Activated effector memory CD4-positive, alpha-beta T cell treated with anti-CD3 and anti-CD28 coated beads, Interleukin-2, amount 50 U/mL, for 16 hours (primary cell): Measurements from ENCODE around the gene COIL.

Experiments used
- DNase-seq: peaks from one replicate; pipeline ENCODE4 v3.0.0-alpha.2; 2020

The COIL gene

DNA sequence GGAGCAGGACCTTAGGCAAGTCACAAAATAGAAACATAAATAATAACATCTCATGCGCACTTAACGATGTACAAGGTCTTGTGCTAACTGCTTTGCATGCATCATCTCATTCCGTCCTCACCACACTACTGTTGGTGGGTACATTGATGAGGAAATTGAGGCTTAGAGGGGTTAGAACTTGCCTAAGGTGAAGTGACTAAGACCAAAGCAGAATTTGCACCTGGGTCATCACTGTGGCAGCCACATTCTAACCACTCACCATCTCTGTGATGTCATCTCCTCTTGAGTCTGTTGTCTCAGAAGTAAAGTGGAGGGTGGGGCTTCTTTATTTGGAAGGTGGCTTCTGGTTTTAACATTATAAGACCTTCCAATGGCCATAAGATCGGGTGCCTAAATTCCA is 26.6 kb downstream of the COIL start:
- DNase-seq: no peak

- no peak for DNase-seq
Observed at GRCh38 chr17:56933868-56934267, 27.0 kb downstream of the COIL start.

GRCh38 chr17:56933151-56933745 is 27.6 kb downstream of the COIL start:
- DNase-seq: no peak

GRCh38 chr17:56930739-56931337 is 30.0 kb downstream of the COIL start:
- DNase-seq: no peak

DNA sequence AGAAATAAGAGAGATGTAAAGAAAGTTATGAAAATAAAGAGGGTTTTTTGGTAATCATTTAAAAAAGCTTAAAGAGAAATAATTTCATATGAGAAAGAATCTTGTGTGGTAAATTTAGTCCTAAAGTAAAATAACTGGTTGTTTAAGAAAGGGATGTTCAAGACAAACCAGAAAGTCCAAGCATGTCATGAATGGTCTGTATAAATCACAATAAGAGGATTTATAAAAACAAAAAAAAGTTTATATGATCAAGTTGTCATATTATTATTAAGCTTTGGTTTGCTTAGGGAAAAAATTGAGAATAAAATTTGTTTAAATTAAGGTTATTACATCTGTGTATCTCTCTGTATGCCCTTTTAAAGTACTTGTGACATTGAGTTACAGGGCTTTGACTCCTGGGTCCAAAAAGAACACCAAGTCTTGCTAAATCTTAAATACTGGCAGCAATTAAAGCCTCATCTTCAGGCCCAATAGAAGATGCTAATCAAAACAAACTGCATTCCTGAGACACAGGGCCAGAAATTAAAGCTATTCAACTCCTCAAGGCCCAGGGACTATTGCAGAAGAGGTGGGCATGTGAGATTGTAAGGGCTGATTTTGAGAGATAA is 31.4 kb downstream of the COIL start:
- no peak for DNase-seq

DNA sequence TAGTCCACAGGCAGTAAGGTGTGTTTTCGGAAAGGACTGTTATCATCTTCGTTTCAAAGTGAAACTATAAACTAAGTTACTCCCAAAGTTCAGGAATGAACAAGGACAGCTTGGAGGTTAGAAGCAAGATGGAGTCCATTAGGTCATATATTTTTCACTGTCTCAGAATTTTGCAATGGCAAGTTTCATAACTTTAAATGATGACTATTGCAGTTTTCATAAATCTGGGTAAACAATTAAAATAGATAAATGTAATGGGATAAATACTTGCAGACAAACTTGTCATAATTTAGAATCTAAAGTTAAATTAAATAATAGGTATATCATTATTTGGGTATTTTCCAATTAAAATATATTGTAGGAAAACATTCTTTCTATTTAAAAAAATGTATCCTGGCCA is 32.3 kb downstream of the COIL start:
- no peak for DNase-seq

DNA sequence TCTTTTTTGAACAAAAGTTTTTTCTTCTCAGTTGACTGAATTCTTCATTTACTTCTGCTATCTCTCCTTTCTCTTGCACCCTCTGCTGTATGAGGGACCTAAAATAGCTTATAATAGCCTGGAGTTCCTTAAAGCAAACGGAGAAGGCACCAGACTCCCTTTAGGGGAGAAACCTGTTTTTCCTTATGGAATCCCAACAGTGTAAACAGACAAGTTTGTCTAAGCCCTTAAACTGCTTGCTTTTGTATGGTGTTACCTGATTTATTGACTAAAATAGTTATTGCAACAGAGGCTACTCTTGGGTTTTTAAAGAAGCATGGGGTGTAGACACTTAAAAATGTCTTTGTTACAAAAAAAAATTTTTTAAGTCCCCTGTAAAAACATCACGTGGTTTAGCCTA is 34.1 kb downstream of the COIL start:
- DNase-seq: no peak

GRCh38 chr17:56926270-56926669 is 34.6 kb downstream of the COIL start:
- DNase-seq: no peak

DNA sequence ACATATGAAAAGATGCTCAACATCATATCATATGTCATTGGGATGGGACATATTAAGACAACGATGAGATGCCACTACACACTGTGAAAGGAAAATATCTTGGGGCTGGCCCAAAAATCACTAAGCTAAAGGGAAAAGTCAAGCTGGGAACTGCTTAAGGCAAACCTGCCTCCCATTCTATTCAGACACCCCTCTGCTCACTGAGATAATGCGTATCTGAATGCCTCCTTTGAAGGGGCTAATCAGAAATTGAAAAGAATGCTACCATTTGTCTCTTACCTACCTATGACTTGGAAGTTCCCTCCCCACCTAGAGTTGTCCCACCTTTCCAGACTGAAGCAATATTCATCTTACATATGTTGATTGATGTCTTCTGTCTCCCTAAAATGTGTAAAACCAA is 35.8 kb downstream of the COIL start:
- no peak for DNase-seq

GRCh38 chr17:56919717-56920116 is 41.1 kb downstream of the COIL start:
- DNase-seq: no peak

GRCh38 chr17:56918916-56919315 is 41.9 kb downstream of the COIL start:
- no peak for DNase-seq

GRCh38 chr17:56917559-56918296 is 43.1 kb downstream of the COIL start:
- no peak for DNase-seq

- DNase-seq: no peak
Observed at GRCh38 chr17:56914581-56915273, 46.1 kb downstream of the COIL start.

DNA sequence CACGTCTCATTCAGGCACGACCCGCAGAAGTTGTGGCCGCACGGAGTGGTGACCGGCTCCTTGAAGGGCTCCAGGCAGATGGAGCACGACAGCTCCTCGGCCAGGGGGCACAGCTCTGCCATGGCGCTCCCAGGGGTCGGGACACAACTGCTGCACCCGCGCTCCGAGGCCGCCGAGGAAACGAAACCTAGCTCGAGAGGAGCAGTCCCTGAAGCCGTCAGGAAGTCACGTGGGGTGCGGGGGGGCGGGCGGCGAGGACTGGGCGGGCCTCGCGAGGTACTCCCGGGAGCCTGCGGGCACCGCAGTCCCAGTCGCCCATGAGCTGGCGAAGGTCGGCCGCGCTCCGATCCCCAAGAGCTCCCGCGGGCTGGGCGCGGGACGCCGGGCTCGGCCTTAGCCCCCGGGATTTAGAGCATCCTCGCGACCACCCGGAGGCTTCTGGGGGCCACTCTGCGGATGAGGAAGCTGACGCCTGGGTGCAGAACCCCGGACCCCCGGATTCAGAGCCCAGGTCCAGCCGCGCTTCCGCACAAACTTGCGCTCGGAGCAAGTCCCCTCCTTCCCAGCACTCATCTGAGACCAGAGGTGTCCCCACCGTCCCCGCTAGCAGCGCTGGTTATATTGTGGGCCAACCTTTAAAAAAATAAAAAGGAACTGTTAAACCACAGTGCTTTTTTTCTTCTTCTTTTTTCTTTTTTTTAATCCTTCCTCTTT is 46.8 kb downstream of the COIL start, which contains the start of gene TRIM25:
TSS of gene TRIM25 (minus strand) at position 183 of the 714 bp plus-strand sequence. CDS start at position 122, 61 bp downstream.
- peak; percentile 94 for DNase-seq

GRCh38 chr17:56913353-56913866 is 47.4 kb downstream of the COIL start:
- peak; percentile 69 for DNase-seq

DNA sequence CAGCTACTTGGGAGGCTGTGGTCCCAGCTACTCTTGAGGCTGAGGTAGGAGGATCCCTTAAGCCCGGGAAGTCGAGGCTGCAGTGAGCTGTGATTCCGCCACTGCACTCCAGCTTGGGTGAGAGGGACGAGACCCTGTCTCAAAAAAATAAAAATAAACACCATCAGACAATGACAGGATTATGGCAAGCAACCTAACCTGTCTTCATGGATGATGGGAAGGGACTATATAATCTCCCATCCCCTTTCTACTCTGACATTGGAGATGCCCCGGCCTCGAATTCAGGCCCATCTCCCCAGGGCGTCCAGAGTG is 47.9 kb downstream of the COIL start:
- DNase-seq: no peak

DNA sequence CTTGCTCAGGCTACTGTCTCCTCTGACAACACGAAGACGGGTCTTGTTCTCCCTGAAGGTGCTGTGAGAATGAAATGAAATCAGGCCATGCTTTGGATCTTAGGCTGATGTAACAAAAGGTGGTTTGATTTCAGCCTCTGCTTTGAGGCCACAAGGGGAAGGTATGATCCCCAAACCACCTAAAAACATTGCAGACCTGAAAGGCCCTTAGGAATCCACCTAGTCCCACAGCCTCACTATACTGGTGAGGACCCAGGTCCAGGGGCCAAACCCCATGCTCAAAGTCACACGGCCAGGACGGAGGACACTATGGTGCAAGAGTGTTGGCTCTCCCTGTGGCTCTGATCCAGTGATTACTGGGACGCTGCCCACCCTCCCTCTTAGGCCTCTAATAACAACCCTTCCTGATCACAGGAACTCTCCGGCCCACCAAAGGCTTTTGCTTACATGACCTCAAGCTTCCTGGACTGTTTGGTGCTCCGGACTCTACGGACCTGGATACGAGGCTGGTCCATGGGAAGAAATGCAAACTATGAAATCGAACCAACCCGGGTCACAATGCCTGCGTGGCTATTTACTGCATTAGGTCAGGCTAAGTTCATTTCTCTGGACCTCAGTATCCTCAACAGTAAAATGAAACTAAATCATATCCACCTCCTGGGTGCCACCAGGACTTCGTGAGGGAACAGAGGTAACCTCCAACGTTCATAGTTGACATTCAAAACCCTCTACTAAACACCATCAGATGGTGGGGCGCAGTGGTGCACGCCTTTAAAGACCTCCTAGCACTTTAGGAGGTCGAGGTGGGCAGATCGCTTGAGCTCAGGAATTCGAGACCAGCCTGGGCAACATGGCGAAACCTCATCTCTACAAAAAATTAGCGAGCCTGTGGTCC is 48.5 kb downstream of the COIL start:
- no peak for DNase-seq

DNA sequence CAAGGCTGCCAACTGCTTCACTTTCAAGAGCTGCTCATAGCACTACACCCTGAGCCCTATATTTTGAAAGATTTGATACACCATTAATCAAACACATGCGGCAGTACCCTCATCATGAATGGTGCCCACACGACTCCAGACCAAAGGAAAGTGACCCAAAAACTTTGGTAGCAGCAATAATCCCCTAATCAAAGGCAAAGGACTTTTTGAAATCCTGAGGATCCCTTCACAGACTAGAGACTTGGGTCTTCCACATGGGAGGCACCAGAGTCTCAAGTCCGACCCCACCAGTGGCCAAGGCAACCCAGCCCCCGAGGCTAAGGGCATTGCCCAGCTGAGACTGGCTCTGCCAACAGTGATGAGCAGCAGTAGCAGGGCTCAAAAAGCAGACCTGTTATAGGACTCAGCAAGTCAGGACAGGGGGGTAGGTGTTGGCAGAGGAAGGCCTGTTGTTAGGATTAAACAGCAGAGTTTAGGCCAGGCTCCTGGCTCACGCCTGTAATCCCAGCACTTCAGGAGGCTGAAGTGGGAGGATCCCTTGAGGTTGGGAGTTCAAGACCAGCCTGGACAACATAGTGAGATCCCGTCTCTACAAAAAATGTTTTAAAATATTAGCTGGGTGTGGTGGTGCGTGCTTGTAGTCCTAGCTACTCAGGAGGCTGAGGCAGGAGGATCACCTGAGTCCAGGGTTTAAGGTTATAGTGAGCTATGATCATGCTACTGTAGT is 50.2 kb downstream of the COIL start:
- DNase-seq: no peak

DNA sequence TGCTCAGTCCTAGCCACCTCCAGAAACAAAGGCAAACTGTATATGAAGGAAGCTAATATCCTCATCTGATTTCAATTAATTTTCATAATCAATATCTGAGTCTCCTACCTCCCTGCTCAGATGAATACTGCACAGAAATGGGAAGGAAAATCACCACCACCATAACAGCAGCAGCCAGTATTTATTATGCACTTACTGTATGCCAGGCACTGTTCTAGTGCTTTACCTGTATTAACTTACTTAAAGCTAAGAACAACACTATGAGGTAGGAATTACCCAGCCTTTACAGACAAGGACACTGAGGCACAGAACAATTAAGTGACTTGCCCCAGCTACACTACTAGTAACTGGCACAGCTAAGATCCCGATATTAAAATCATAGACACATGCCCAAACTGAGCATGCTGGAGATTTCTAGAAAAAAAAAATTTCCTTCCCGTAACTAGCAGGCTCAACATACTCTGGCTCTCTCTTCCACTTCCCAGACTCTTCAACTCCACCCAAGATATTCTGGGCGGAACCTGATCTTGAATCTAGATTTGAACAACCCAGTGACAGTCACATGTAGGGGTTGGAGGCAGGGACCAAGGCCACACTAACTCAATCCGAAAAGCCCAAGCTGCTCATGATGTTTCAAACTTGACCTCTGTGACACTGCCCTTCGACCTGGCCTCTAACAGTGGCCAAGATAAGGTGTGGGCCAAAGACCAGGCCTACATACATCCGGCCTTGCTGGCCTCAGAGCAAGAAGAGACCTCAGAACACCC is 50.9 kb downstream of the COIL start:
- no peak for DNase-seq

GRCh38 chr17:56908001-56908542 is 52.8 kb downstream of the COIL start:
- no peak for DNase-seq
